Vagina (tissue), 2 donors: ENCODE data around the gene RELT. TPM values are rescaled to one million over a fixed set of nuclear protein-coding genes. Genes with fewer than 3 reads are reported as not detected.

ENCODE experiments used
- DNase-seq, 2 donors: peaks; one replicate each; pipeline ENCODE4 v3.0.0-alpha.2; 2017; ENCODE audit errors: extremely low spot score in 2 of 2
- H3K27ac ChIP-seq: fragments of 200-600 bp; sonication (generic); one replicate; pipeline ENCODE4 v1.5.1; 2019
- H3K27me3 ChIP-seq: fragments of 200-600 bp; sonication (generic); one replicate; pipeline ENCODE4 v1.5.1; 2019
- H3K36me3 ChIP-seq, 2 donors: fragments of 200-600 bp; sonication (generic); one replicate each; pipeline ENCODE4 v1.5.1; 2017 to 2019
- H3K4me1 ChIP-seq: fragments of 200-600 bp; sonication (generic); one replicate; pipeline ENCODE4 v1.5.1; 2019
- H3K4me3 ChIP-seq, 2 donors: fragments of 200-600 bp; sonication (generic); 1 replicate in 1 of 2; 2 replicates in 1 of 2; pipeline ENCODE4 v1.5.1; 2016 to 2019
- H3K9me3 ChIP-seq: fragments of 200-600 bp; sonication (generic); one replicate; pipeline ENCODE4 v1.5.1; 2019
- POLR2A ChIP-seq, 2 donors: fragments of 450-650 bp; IDR thresholded peaks; one replicate each; pipeline ENCODE4 v1.6.1; 2017; ENCODE audit warnings: antibody characterized with exemption in 2 of 2, mild to moderate bottlenecking in 2 of 2, moderate library complexity in 2 of 2
- POLR2AphosphoS5 ChIP-seq, 2 donors: sonication (generic); formaldehyde crosslinking; IDR thresholded peaks; one replicate each; pipeline ENCODE4 v1.9.0; 2017; ENCODE audit warnings: antibody characterized with exemption in 2 of 2, mild to moderate bottlenecking in 2 of 2, low read depth in 1 of 2; ENCODE audit not compliant: insufficient read depth in 1 of 2
- intact Hi-C: fragments of 100-400 bp; cut with DNase I; formaldehyde crosslinking; loops from one replicate; pipeline ENCODE4 v1.15.1; 2023
- total RNA-seq: library from RNA; depleted of rRNA; stranded (reverse); fragments of >200 nt; gene quantifications from one replicate; pipeline ENCODE4 v1.2.3, GENCODE V29; 2016
- TF ChIP-seq, protein P1 (sequence below), 3 experiments: fragments of 450-650 bp in 2 of 3; fragments of 200-600 bp in 1 of 3; sonication (generic) in 1 of 3; IDR thresholded peaks; one replicate each; pipeline ENCODE4 v1.5.1; 2017 to 2019; ENCODE audit warnings: antibody characterized with exemption in 3 of 3, mild to moderate bottlenecking in 2 of 3, moderate library complexity in 2 of 3

The RELT gene
- total RNA-seq, 1 donor from 2014 or later, result 6.1 TPM

DNA sequence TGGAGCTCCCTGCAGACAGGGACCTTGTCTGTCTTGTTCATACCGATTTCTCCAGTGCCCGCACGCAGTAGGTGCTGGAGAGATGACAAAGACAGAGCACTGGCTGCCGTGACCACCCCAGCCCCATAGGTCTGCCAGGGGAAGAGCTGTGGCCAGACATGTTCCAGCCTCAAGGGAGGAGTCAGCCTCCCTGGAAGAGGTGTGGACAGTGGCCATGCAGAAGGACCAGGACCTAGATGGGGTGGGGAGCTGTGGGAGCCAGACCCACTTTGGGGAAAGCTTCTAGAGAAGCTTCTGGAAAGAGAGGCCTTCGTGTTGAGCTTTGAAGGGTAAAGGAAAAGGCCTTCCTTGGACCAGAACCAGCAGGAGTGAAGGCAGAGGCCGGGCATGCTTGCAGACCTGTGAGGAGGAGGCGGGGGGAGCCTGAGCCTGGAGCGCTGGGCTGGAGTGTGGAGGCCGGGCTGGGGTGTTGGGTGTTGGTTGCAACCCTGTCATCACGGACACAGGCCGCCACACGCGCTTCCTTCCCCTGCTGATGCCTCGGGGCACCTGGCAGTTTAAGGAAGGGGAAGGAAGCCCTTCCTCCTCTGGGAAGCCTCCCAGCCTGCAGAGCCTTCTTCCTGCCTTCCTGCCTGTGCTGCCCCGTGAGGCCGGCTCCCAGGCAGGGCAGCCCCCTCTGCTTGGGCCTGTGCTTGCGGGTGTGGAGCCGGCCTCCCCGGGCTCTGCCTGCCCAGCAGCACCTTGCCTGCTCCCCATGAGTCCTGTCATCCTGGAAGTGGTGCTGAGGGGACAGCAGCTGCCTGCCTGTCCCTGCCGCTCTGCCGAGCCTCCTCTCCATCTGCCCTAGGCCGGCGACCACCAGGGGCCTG lies 12.3 kb downstream of the RELT start:
- no peak overlapping the region for H3K27ac ChIP-seq
- H3K36me3 ChIP-seq, result no peaks in the 10 kb centered on the region
- no peaks in the 10 kb centered on the region for H3K27me3 ChIP-seq
- intact Hi-C loops, result no loop called here
- H3K9me3 ChIP-seq, result no peaks in the 10 kb centered on the region
- no peak for DNase-seq
- TF ChIP-seq POLR2AphosphoS5 (IDR thresholded peaks at IDR 0.05; ENCODE audit: insufficient read depth in 1 of 2, low read depth in 1 of 2), result no peak
- TF ChIP-seq POLR2A (IDR thresholded peaks at IDR 0.05), result no peak
- TF ChIP-seq, protein P1, sequence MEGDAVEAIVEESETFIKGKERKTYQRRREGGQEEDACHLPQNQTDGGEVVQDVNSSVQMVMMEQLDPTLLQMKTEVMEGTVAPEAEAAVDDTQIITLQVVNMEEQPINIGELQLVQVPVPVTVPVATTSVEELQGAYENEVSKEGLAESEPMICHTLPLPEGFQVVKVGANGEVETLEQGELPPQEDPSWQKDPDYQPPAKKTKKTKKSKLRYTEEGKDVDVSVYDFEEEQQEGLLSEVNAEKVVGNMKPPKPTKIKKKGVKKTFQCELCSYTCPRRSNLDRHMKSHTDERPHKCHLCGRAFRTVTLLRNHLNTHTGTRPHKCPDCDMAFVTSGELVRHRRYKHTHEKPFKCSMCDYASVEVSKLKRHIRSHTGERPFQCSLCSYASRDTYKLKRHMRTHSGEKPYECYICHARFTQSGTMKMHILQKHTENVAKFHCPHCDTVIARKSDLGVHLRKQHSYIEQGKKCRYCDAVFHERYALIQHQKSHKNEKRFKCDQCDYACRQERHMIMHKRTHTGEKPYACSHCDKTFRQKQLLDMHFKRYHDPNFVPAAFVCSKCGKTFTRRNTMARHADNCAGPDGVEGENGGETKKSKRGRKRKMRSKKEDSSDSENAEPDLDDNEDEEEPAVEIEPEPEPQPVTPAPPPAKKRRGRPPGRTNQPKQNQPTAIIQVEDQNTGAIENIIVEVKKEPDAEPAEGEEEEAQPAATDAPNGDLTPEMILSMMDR (IDR thresholded peaks at IDR 0.05), result no peak
- H3K4me3 ChIP-seq, result no peak overlapping the region
- peaks cover 59% of the 10 kb centered on the region for H3K4me1 ChIP-seq

DNA sequence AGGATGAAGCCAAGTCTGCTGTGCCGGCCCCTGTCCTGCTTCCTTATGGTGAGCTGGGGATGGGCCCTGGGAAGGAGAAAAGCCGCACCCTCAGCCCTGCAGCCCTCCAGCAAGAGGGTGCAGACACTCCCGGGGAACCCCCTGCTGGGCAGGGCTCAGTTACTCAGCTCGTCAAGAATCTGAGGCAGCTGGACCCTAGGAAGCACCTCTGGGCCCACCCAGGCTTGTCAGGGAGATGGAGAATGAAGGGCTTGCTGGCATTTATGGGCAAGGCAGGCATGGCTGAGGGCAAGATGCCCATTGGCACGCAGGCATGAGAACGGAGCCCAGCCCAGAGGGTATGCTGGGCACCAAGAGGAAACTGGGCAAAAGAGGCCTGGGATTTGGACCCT lies 12.9 kb downstream of the RELT start:
- intact Hi-C loops, result no loop called here
- H3K9me3 ChIP-seq, result no peaks in the 10 kb centered on the region
- DNase-seq, result no peak
- H3K27ac ChIP-seq, result no peak overlapping the region
- no peaks in the 10 kb centered on the region for H3K36me3 ChIP-seq
- TF ChIP-seq, protein P1 (IDR thresholded peaks at IDR 0.05), result no peak
- TF ChIP-seq POLR2A (IDR thresholded peaks at IDR 0.05) (no peak), POLR2AphosphoS5 (IDR thresholded peaks at IDR 0.05; ENCODE audit: insufficient read depth in 1 of 2, low read depth in 1 of 2) (no peak)
- no peak overlapping the region for H3K4me3 ChIP-seq
- H3K4me1 ChIP-seq, result peaks cover 53% of the 10 kb centered on the region
- no peaks in the 10 kb centered on the region for H3K27me3 ChIP-seq

DNA sequence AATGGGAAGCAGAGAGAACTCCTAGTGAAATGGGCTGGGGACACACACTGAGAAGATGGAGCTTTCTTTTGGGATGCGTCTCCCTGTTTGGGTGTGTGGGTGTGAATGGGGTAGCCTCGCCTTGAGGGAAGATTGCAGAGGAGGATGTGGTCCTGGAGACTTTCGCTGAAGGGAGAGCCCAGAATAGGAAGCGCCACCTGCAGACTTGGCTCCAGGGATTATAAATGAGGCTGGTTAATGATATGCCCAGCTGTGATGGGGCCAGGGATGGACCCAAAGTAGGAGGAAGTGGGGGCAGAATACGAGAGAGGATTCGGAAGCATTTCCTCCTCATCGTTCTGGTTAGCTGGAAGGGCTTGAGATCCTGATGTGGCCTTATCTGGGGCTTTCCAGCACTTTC lies 13.7 kb downstream of the RELT start:
- H3K9me3 ChIP-seq, result no peaks in the 10 kb centered on the region
- peaks cover 45% of the 10 kb centered on the region for H3K4me1 ChIP-seq
- no peak for DNase-seq
- intact Hi-C loops, result no loop called here
- TF ChIP-seq, protein P1 (IDR thresholded peaks at IDR 0.05), result no peak
- no peak for TF ChIP-seq POLR2AphosphoS5 (IDR thresholded peaks at IDR 0.05; ENCODE audit: insufficient read depth in 1 of 2, low read depth in 1 of 2)
- no peak for TF ChIP-seq POLR2A (IDR thresholded peaks at IDR 0.05)
- no peak overlapping the region for H3K4me3 ChIP-seq
- H3K27ac ChIP-seq, result no peak overlapping the region
- H3K27me3 ChIP-seq, result no peaks in the 10 kb centered on the region
- no peaks in the 10 kb centered on the region for H3K36me3 ChIP-seq

DNA sequence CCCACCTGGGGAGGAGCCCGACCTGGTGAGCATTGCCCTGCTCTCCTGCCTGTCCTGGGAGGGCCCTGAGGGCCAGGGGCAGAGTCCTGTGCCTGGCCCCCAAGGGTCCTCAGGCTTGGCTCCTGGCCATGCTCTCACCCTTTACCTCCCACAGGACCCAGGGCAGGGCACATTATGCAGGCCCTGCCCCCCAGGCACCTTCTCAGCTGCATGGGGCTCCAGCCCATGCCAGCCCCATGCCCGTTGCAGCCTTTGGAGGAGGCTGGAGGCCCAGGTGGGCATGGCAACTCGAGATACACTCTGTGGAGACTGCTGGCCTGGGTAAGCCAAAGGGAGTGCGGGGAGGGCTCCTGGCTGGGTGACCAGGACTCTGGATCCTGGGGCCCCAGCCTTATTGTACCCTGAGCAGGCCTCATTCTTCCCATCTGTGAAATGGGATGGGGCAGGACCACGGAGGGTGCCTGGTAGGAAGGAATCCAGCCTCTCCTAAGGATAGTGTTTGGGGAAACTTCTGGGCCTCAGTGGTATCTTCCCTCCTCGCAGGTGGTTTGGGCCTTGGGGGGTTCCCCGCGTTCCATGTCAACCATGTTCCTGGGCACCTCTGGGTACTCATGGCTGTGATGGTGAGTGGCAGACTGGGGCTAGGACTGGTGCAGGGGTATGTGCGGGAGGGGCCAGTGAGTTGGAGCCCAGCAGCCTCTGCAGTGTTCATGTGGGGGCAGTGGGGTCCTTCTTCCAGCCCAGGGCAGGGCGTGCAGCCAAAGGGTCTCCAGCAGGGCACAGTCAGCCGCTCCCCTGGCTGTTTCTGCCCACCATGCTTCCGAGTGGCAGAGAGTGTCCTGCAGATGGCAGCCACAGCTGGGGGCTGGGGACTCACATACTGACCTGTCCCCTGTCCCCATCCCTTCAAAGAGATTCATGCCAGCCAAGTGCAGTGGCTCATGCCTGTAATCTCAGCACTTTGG lies 14.7 kb downstream of the RELT start:
- intact Hi-C loops, result no loop called here
- H3K36me3 ChIP-seq, result no peaks in the 10 kb centered on the region

More for the DNA sequence above, 14.7 kb downstream of the RELT start:
- no peak for DNase-seq
- Histone ChIP-seq H3K9me3 (no peaks in the 10 kb centered on the region), H3K27ac (no peak overlapping the region), H3K4me1 (peaks cover 35% of the 10 kb centered on the region), H3K27me3 (no peaks in the 10 kb centered on the region), H3K4me3 (no peak overlapping the region)
- no peak for TF ChIP-seq POLR2A (IDR thresholded peaks at IDR 0.05)
- no peak for TF ChIP-seq POLR2AphosphoS5 (IDR thresholded peaks at IDR 0.05; ENCODE audit: insufficient read depth in 1 of 2, low read depth in 1 of 2)
- TF ChIP-seq, protein P1 (IDR thresholded peaks at IDR 0.05), result no peak
